ENCODE results near the gene IQCH.

GRCh38 chr15:67281714-67282113 is 27.1 kb downstream of the IQCH start:
- TF ChIP-seq CTCF (IDR thresholded peaks at IDR 0.05; ENCODE audit: low read length) (no peak), EZH2 (optimal IDR thresholded peaks at IDR 0.05; ENCODE audit: low read depth, low read length) (no peak), EZH2phosphoT487 (IDR thresholded peaks at IDR 0.05; ENCODE audit: low read length) (no peak)
